Stimulated activated CD4-positive, alpha-beta T cell treated with anti-CD3 and anti-CD28 coated beads, TNF-alpha, amount 100 ng/mL, for 48 hours (primary cell): Measurements from ENCODE around the gene LGSN.
"Not testable (repeated sequence)": the region's sequence is repeated elsewhere in the genome, so short reads cannot be mapped to it uniquely, and the experiment has no call there.

Experiments used
- DNase-seq, 3 donors: peaks; one replicate each; pipeline ENCODE4 v3.0.0-alpha.2; 2020; ENCODE audit warnings: low read depth in 3 of 3

The LGSN gene

DNA sequence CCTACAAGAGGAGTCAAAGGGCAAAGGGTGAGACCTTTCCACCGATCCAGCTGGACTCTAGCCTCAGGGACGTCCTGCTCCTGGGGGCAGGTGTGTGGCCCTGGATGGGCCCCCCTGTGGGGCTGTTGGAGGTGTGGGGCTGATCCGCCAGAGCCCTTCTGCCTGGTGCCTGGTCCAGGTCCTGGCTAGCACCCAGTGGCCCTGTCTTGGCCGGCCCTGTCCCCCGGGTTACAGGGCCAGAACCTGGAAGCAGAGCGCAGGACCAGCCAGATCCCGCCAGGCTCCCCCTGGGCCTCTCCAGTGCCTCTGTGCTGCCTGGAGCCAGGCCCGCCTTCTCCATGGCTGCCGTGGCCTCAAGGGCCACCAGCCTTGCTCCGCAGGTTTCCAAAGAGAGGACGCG is 89.3 kb downstream of the LGSN start:
- not testable (repeated sequence) for DNase-seq

DNA sequence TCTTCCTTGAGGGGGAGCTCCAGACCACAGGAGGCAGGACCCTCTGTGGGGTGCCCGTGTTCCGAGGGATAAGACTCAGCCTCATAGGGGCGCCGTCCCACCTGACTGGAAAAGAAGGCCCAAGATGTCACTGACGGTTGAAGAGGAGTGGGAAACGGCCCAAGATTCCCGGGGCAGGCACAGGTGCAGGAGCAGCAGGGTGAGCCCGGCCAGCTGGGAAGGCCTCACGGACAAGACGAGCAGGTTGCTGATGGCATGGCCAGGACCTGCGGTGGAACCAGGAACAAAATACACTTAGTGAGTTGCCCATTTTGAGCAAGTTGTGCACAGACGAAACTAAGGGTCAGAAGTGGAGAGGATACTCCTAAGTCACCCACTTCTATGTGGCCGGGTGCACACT is 89.8 kb downstream of the LGSN start:
- not testable (repeated sequence) for DNase-seq

- not testable (repeated sequence) for DNase-seq
These were observed 91.6 kb downstream of the LGSN start for GRCh38 chr6:63227928-63228894.

DNA sequence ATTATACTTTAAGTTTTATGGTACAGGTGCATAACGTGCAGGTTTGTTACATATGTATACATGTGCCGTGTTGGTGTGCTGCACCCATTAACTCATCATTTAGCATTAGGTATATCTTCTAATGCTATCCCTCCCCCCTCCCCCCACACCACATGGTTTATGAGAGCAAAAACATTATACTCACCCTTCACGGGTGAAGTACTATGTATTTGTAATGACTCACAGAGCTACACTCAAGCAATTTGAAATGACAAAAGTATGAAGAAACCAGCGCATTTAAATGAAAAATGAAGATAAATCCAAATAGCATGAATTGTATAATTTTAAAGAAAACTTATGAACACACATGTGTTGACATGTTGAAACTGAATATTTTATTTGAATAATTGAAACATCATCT is 93.8 kb downstream of the LGSN start:
- DNase-seq: not testable (repeated sequence)
